GM23338 (cell line): ENCODE data around the gene SLC13A3.

Experiments
- CTCF ChIP-seq, 2 experiments: fragments of 200-600 bp in 1 of 2; sonication (generic) in 1 of 2; conservative IDR thresholded peaks; 2 replicates each; pipeline versions ENCODE4 v1.5.1 to v1.6.1; 2016 to 2017; ENCODE audit warnings: antibody characterized with exemption in 2 of 2, low read depth in 2 of 2, mild to moderate bottlenecking in 2 of 2, moderate library complexity in 1 of 2
- EZH2 ChIP-seq: fragments of 200-600 bp; sonication (generic); IDR thresholded peaks from one replicate; pipeline ENCODE4 v1.8.0; 2017; ENCODE audit warnings: antibody characterized with exemption, mild to moderate bottlenecking, low read depth; ENCODE audit not compliant: unreplicated experiment

- TF ChIP-seq CTCF (conservative IDR thresholded peaks at IDR 0.05; ENCODE audit: low read depth in 2 of 2) (no peak), EZH2 (no peak)
Observed at GRCh38 chr20:46629341-46629740, 21.9 kb downstream of the SLC13A3 start.
